ENCODE measurements around the gene AJUBA.
"Not testable (repeated sequence)": the region's sequence is repeated elsewhere in the genome, so short reads cannot be mapped to it uniquely, and the experiment has no call there.

- TF ChIP-seq EZH2 (IDR thresholded peaks at IDR 0.05; ENCODE audit: borderline replicate concordance, low read length) = not testable (repeated sequence)
- TF ChIP-seq, protein P1, sequence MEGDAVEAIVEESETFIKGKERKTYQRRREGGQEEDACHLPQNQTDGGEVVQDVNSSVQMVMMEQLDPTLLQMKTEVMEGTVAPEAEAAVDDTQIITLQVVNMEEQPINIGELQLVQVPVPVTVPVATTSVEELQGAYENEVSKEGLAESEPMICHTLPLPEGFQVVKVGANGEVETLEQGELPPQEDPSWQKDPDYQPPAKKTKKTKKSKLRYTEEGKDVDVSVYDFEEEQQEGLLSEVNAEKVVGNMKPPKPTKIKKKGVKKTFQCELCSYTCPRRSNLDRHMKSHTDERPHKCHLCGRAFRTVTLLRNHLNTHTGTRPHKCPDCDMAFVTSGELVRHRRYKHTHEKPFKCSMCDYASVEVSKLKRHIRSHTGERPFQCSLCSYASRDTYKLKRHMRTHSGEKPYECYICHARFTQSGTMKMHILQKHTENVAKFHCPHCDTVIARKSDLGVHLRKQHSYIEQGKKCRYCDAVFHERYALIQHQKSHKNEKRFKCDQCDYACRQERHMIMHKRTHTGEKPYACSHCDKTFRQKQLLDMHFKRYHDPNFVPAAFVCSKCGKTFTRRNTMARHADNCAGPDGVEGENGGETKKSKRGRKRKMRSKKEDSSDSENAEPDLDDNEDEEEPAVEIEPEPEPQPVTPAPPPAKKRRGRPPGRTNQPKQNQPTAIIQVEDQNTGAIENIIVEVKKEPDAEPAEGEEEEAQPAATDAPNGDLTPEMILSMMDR (conservative IDR thresholded peaks at IDR 0.05 in 1 of 2, IDR thresholded peaks at IDR 0.05 in 1 of 2; ENCODE audit: extremely low read depth in 1 of 2, insufficient read depth in 1 of 2, low read depth in 1 of 2, low read length in 2 of 2) = not testable (repeated sequence)
Observed at GRCh38 chr14:22951795-22952194, 30.6 kb downstream of the AJUBA start.
